ENCODE results near the gene BIRC6. TPM values are rescaled to one million over a fixed set of nuclear protein-coding genes. Genes with fewer than 3 reads are reported as not detected.
A peak's percentile ranks its signal among the peaks of the same experiment; 100 is the strongest.

BIRC6 gene
- polyA plus RNA-seq, 3 donors = 11.5 to 32.6 (median 12.9) TPM

DNA sequence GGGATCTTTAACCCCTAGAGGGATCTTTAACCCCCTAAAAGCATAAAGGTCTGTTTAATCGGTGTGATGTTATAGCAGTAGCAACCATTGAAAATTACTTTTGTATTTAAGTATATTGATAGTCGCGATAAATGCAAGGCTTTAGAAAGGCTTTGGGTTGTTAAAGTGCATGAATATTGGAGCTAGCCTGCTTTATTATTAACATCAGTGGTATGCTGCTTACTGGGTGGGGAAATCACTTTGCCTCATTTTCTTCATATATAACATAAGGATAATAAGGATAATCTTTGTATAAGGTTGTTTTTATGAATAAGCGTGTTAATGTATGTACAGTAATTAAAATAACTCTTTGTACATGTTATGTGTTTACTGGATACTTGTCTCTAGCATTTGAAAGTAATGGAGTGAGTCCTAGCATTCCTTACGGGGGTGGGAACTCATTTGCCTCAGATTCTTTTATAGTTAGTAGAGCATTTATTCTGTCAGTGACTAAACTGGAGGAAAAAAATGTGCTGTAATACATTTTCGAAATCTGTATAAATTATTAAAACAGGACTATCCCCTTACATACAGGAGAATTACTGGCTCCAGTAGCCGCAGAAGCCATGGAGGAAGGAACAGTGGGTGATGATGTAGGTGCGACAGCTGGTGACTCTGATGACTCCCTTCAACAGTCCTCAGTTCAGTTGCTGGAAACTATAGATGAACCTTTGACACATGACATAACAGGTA is 122.2 kb downstream of the BIRC6 start:
- DNase-seq = no peak
- H3K4me1 Mint-ChIP-seq = peaks cover 2% of the 10 kb centered on the region
- peaks cover under 1 to 4% of the 10 kb centered on the region in 2 donors for H3K4me1 ChIP-seq (ENCODE audit: control insufficient read depth in 1 of 2, insufficient read depth in 2 of 2, low read length in 2 of 2)
- no peaks in the 10 kb centered on the region for H3K9me3 Mint-ChIP-seq
- H3K9me3 ChIP-seq (replicated peaks in 1 of 2; ENCODE audit: control insufficient read depth in 1 of 2, insufficient read depth in 1 of 2, low read length in 2 of 2) = no peaks in the 10 kb centered on the region
- H3K36me3 Mint-ChIP-seq = peaks cover 67 to 84% of the 10 kb centered on the region in 2 donors
- peaks cover 9% of the 10 kb centered on the region for H3K79me2 ChIP-seq (ENCODE audit: insufficient read depth, low read length)
- peak overlapping the region in 1 of 2 donors; percentile 8 for H3K27ac ChIP-seq (ENCODE audit: low read depth in 1 of 2, low read length in 2 of 2)
- H2AFZ ChIP-seq (ENCODE audit: insufficient read depth, low read depth, low read length, poor library complexity, severe bottlenecking) = no peak overlapping the region
- H3K4me2 ChIP-seq (replicated peaks; ENCODE audit: extremely low read depth, low read length, poor library complexity, severe bottlenecking) = no peak overlapping the region
- H3K27me3 Mint-ChIP-seq (ENCODE audit: low read depth in 3 of 3) = peaks cover 0 to 2% (median 0%) of the 10 kb centered on the region in 3 donors
- H3K27me3 ChIP-seq (ENCODE audit: control insufficient read depth in 2 of 2, insufficient read depth in 2 of 2, low read length in 2 of 2) = no peaks in the 10 kb centered on the region
- no peak overlapping the region for H3K4me3 ChIP-seq (replicated peaks in 1 of 3; ENCODE audit: low read depth in 2 of 3, low read length in 3 of 3)
- H3K36me3 ChIP-seq (replicated peaks in 1 of 2; ENCODE audit: control insufficient read depth in 1 of 2, insufficient read depth in 2 of 2, low read length in 2 of 2) = peaks cover 72 to 95% of the 10 kb centered on the region in 2 donors
- no peaks in the 10 kb centered on the region for H4K20me1 ChIP-seq (ENCODE audit: insufficient read depth, low read length)
- TF ChIP-seq, protein P1, sequence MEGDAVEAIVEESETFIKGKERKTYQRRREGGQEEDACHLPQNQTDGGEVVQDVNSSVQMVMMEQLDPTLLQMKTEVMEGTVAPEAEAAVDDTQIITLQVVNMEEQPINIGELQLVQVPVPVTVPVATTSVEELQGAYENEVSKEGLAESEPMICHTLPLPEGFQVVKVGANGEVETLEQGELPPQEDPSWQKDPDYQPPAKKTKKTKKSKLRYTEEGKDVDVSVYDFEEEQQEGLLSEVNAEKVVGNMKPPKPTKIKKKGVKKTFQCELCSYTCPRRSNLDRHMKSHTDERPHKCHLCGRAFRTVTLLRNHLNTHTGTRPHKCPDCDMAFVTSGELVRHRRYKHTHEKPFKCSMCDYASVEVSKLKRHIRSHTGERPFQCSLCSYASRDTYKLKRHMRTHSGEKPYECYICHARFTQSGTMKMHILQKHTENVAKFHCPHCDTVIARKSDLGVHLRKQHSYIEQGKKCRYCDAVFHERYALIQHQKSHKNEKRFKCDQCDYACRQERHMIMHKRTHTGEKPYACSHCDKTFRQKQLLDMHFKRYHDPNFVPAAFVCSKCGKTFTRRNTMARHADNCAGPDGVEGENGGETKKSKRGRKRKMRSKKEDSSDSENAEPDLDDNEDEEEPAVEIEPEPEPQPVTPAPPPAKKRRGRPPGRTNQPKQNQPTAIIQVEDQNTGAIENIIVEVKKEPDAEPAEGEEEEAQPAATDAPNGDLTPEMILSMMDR (IDR thresholded peaks at IDR 0.05) = no peak
- H3K4me3 Mint-ChIP-seq = no peak overlapping the region
- H3K27ac Mint-ChIP-seq = peak overlapping the region in 3 of 7 donors; percentile 29 to 42 (median 41)
- H3K9ac ChIP-seq (ENCODE audit: insufficient read depth, low read length, poor library complexity, severe bottlenecking) = no peak overlapping the region
- WGBS (ENCODE audit: insufficient coverage) = no CpG with 5 or more reads among the region's 8 CpGs
- intact Hi-C loops (cut with micrococcal nuclease) = no loop called here

DNA sequence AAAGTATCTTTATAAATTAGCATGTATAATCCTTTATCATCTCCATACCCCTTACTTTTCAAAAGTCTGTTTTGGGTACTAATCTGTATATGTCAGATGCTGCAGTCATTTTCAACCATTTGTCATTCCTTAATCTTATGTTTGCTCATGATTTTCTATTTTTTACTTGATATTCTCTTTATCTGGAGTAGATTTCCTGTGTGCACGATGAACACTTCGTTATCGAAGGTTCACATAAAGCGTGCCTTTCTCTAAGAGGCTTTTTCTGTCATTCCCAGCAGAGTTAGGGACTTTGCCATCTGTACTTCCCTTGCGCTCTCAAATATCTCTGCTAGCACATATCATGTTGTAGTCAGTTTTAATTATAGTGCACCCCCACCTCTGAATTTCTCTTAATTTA is 123.2 kb downstream of the BIRC6 start:
- peaks cover 14% of the 10 kb centered on the region for H3K79me2 ChIP-seq (ENCODE audit: insufficient read depth, low read length)
- intact Hi-C loops (cut with micrococcal nuclease) = loop anchor here (10.0 kb wide), 1 partner anchor 215 kb away; the partner anchor contains the start of gene NLRC4 (in 2 of the 2)
- peaks cover 60 to 78% of the 10 kb centered on the region in 2 donors for H3K36me3 Mint-ChIP-seq
- H3K27ac ChIP-seq (ENCODE audit: low read depth in 1 of 2, low read length in 2 of 2) = no peak overlapping the region
- H3K9me3 ChIP-seq (replicated peaks in 1 of 2; ENCODE audit: control insufficient read depth in 1 of 2, insufficient read depth in 1 of 2, low read length in 2 of 2) = no peaks in the 10 kb centered on the region
- no peak overlapping the region for H3K4me3 Mint-ChIP-seq
- no peak overlapping the region for H3K9ac ChIP-seq (ENCODE audit: insufficient read depth, low read length, poor library complexity, severe bottlenecking)
- H3K27ac Mint-ChIP-seq = no peak overlapping the region
- no peaks in the 10 kb centered on the region for H4K20me1 ChIP-seq (ENCODE audit: insufficient read depth, low read length)
- peaks cover 10 to 11% of the 10 kb centered on the region in 2 donors for H3K4me1 ChIP-seq (ENCODE audit: control insufficient read depth in 1 of 2, insufficient read depth in 2 of 2, low read length in 2 of 2)
- no peaks in the 10 kb centered on the region for H3K9me3 Mint-ChIP-seq
- no peak for DNase-seq
- H3K4me3 ChIP-seq (replicated peaks in 1 of 3; ENCODE audit: low read depth in 2 of 3, low read length in 3 of 3) = no peak overlapping the region
- peaks cover 6% of the 10 kb centered on the region for H3K4me1 Mint-ChIP-seq
- H3K27me3 Mint-ChIP-seq (ENCODE audit: low read depth in 3 of 3) = peaks cover 0 to 2% (median 0%) of the 10 kb centered on the region in 3 donors
- no CpG with 5 or more reads among the region's 5 CpGs for WGBS (ENCODE audit: insufficient coverage)
- H3K36me3 ChIP-seq (replicated peaks in 1 of 2; ENCODE audit: control insufficient read depth in 1 of 2, insufficient read depth in 2 of 2, low read length in 2 of 2) = peaks cover 71 to 86% of the 10 kb centered on the region in 2 donors
- TF ChIP-seq, protein P1 (IDR thresholded peaks at IDR 0.05) = no peak
- no peak overlapping the region for H3K4me2 ChIP-seq (replicated peaks; ENCODE audit: extremely low read depth, low read length, poor library complexity, severe bottlenecking)
- H3K27me3 ChIP-seq (ENCODE audit: control insufficient read depth in 2 of 2, insufficient read depth in 2 of 2, low read length in 2 of 2) = no peaks in the 10 kb centered on the region
- no peak overlapping the region for H2AFZ ChIP-seq (ENCODE audit: insufficient read depth, low read depth, low read length, poor library complexity, severe bottlenecking)
